GM13977 (cell line): ENCODE measurements around the gene KCNJ10.
"Not testable (repeated sequence)": the region's sequence is repeated elsewhere in the genome, so short reads cannot be mapped to it uniquely, and the experiment has no call there.

Experiments
- DNase-seq: peaks from one replicate; pipeline ENCODE4 v3.0.0; 2012; ENCODE audit warnings: low spot score
- CTCF ChIP-seq: IDR thresholded peaks from 2 replicates; pipeline ENCODE4 v1.5.1; 2012; ENCODE audit warnings: mild to moderate bottlenecking, control low read depth; ENCODE audit not compliant: insufficient read depth; ENCODE audit errors: extremely low read depth, missing control alignments
- in situ Hi-C: fragments of 300-500 bp; cut with MboI; formaldehyde crosslinking; loops from one replicate; pipeline ENCODE4 v1.12.0; 2022; ENCODE audit warnings: low sequenced_read_pairs, low pct_unique_long_range_greater_than_20kb, mixed read lengths, inconsistent platforms; ENCODE audit not compliant: unreplicated experiment

KCNJ10 gene

GRCh38 chr1:160050619-160051018, 19.3 kb downstream of the KCNJ10 start:
- no peak for TF ChIP-seq CTCF
- DNase-seq = no peak
- in situ Hi-C loops = no loop called here

DNA sequence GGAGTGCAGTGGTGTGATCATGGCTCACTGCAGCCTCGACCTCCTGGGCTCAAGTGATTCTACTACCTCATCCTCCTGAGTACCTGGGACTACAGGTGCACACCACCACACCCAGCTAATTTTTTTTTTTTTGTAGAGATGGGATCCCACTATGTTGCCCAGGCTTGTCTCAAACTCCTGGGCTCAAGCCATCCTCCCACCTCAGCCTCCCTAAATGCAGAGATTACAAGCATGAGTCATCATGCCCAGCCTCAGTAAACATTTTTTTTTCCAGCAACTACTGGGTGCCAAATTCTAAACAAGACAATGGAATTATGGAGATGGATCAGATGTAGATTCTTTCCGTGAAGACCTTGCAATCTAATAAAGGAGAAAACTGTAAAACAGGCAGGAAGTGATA, 19.8 kb downstream of the KCNJ10 start:
- in situ Hi-C loops, DNase-seq: not testable (repeated sequence)

DNA sequence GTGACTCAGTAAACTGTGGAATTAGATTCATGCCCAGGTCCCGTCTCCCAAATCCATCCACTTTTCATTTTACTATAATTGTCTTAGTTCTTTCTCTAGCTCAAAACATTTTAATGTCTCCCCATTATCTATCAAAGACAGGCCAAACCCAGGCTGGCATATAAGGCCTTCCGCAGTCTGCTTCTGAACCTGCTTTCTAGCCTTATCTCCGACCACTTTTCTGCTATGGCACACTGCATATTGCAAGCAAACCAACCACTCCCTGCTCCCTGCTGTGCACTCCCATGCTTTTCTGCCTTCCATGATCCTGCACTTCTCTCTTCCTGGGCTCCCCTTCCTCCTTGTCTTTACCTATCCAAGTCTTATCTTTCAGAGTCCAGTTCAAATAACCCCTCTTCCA, 20.9 kb downstream of the KCNJ10 start:
- DNase-seq = no peak
- no peak for TF ChIP-seq CTCF
- in situ Hi-C loops = loop anchor here (5.0 kb wide), 1 partner anchor 33 kb away; the partner anchor contains the start of gene KCNJ9

GRCh38 chr1:160048335-160048734, 21.6 kb downstream of the KCNJ10 start:
- no peak for TF ChIP-seq CTCF
- in situ Hi-C loops = loop anchor here (5.0 kb wide), 1 partner anchor 34 kb away; the partner anchor contains the start of gene KCNJ9
- DNase-seq = no peak

GRCh38 chr1:160047111-160047991, 22.6 kb downstream of the KCNJ10 start:
- in situ Hi-C loops = loop anchor here (5.0 kb wide), 1 partner anchor 35 kb away; the partner anchor contains the start of gene KCNJ9
- no peak for DNase-seq
- no peak for TF ChIP-seq CTCF

DNA sequence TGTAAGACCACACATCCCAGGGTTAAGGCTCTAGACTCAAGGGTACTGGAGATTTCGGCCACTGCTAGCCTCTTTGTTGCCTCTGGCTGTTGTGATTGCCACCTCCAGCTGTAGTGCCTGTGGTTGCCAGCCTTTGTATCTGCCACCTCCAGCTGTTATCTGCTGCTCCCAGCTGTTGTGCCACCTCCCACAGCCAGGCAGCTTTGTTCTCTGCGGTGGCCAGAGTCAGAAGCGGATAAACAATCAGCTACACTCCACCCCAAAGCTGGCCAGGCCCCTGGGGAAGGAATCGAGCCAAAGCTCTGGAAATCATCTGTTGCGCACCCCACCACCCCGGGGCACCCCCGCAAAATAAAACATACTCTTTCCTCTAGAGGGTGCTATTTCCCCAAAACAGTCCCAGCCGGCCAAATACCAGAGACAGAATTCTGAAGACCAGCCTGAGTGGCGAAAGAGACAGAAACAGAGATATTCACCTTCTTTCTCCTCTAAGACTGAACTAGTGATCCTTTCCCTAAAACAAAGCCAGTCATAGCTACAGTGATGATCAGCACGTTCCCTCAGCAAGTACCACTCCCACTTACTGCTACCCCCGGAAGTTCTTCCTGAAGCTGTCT, 23.4 kb downstream of the KCNJ10 start:
- DNase-seq = peak; percentile 75
- in situ Hi-C loops = loop anchor here (5.0 kb wide), 1 partner anchor 36 kb away; the partner anchor contains the start of gene KCNJ9
- TF ChIP-seq CTCF = peak; percentile 71

GRCh38 chr1:160045653-160046052, 24.3 kb downstream of the KCNJ10 start:
- DNase-seq = no peak
- in situ Hi-C loops = loop anchor here (5.0 kb wide), 1 partner anchor 37 kb away; the partner anchor contains the start of gene KCNJ9
- TF ChIP-seq CTCF = no peak
